NCI-H345 (cell line): ENCODE results near the gene CFAP65.

Experiments
- DNase-seq: peaks from one replicate; lab custom pipeline; 2025; lab: John Stamatoyannopoulos, UW

CFAP65 gene

DNA sequence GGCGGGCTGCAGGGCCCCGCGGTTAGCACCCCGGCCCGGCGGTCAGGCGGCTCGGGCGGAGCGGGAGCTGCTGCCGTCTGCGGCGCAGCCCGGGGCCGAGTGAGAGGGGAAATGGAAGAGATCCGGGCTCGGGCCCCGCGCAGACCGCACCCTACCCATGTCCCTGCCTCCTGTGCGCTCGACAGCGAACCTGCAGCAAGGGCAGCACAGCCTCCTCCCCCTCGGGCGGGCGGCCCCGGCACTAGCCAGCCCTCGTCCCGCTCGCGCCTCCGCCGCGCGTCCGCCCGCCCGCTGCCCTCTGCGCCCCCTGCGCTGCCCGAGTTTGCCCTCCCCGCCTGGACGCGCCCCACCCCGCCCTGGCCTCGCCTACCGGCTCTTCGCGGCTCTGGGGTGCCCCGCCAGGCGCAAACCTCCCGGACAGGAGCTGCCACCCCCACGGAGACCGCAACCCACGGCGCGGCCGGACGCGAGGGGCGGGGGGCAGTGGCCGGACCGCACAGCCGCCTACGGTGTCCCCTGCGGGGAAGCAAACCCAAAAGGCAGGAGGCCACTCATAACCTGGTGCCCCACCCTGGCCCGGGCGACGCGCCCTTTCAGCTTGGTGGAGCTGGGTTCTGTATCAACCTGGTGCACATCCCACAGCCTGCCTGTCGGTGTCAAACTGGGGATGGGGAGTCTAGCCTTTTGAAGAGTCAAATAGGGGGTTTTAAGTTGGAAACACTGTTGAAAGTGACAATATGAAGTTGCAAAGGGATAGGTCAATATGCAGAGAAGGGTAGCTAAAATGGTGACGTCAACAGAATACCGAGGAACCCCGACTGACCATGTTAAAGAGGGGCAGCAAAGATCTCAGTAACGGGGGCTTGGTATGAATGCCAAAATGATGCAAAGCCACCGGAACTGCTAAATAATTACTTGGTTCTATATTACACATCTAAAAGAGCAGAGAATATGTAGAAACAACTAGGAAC lies 19.8 kb upstream of the CFAP65 start, which contains the start of gene IHH:
IHH (minus strand) TSS at position 101 of the 971 bp plus-strand sequence. CDS start 454 bp downstream, outside the sequence.
- DNase-seq = peak; percentile 2

DNA sequence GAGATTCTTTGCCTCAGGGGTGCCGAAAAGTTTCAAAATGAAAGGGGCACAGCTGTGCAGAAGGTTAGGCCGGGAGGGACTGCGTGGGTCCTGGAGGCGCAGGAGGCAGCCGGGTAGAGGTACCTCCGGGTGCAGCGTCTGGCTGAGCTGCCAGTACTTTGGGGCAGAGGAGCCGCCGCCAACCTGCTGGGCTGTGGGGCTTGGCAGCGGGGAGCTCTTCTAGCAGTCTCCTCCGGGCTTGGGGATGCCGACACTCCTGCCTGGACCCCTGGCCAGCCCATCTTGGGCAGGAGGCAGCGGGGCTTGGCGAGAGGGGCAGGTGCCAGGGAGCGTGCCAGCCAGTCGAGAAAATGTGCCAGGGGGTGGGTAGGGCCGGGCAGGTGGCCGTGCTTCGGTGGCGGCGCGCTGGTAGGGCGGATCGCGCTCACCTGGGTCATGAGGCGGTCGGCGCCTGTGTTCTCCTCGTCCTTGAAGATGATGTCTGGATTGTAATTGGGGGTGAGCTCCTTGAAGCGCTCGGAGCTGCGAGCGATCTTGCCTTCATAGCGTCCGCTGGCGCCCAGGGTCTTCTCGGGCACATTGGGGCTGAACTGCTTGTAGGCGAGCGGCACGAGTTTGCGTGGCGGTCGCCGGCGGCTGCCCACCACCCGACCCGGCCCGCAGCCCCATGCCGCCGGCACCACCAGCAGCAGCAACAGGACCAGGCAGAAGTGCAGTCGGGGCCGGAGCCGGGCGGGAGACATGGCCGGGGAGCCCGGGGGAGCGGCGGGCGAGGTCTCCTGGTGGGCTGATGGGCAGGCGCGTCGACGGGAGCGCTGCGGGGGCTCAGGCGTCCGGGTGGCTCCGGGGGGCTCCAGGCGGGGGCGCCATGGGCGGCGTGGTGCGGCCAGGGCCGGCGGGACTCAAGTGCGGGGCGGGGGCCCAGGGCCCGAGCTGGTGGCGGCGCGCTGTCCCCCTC lies 18.7 kb upstream of the CFAP65 start:
- peak; percentile 2 for DNase-seq

DNA sequence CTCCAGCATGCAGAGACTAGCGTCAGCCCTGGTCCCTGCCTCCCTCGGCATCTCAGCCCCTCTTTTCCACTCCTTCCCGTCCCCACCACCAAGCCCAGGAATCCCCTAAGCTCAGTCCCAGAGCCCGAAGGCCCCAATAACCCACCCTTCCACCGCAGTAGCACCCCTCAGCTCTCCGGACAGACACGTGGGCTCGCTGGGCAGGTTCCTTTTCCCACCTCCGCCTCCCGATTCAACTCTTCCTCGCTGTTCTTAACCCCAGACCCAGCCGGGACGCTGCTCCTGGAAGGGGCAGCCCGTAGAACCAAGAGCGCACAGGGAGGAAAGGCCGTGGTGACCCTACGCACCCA lies 18.0 kb upstream of the CFAP65 start:
- no peak for DNase-seq

DNA sequence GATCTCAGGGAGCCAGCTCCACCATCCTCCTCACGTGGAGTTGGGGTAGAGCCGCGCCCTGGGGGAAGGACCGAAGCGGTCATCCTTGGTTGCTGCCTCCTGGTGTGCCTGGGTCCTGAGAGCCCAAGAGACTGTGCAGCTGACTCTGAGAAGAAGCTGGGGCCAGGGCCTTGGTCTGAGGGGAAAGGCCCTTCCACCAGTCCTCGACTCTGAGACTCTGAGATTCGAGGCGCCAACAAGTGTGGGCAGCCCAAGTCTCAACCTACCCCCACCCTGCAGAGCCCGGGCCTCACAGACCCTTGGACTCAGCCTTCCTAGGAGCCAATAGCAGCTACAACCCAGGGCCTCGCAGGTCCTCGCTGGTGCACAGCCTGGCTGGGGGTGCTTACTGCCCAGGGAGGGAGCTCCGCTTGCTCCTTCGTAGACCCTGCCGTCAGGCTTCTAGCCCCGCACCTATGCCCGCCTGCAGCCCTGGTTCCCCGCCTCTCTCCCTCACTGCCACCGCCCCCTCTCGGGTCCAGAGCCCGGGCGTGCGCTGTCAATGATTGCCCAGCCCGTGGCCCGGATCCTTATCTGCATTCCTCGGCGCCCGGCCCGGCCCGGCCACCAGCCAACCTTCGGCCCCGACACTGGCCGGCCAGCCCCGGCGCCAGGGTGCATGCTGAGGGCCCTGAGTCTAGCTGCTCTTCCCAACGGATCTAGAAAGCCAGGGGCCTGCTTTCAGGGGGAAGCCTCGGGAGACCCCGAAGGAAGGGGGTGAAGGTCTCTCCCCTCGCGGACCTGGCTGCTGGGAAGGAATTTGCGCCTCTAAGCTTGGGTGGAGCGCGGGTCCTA lies 17.4 kb upstream of the CFAP65 start:
- peak; percentile 8 for DNase-seq

DNA sequence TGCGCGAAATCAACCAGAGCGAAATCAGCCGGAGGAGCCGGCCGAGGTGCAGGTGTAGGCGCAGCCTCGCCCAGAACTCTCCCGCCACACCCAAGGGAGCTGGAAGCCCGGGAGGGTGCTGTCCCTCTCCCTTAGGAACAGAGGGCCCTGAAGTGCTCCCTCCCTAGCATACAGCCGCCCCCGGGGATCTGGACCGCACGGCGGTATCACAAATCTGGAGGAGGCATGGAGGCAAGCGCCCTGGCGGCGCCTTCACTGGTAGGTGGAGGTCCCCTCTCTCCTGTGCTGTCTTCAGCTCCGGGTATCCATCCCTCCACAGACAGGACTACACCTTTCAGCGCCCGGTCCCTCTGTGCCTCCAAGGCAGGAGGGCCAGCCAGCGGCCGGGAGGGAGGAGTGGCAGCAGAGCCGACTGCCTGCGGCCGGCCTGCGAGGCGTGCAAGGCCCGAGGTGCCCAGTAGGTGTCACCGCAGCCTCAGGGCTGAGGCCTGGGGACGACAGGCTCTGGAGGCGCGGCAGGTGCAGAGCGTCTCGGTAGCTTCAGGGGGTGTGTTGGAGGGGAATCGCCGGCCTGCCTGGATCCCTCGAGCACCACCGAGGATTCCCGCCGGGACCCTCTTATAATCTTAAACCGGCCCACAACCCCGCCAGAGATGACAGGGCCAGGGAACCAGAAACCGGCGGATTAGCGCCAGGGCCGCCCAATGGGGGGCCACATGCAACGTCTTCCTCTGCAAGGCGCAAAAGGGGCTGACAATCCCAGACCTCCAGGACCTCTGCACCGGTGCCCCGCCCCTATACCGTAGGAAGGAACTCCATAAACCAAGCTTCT lies 16.6 kb upstream of the CFAP65 start:
- peak; percentile 77 for DNase-seq

DNA sequence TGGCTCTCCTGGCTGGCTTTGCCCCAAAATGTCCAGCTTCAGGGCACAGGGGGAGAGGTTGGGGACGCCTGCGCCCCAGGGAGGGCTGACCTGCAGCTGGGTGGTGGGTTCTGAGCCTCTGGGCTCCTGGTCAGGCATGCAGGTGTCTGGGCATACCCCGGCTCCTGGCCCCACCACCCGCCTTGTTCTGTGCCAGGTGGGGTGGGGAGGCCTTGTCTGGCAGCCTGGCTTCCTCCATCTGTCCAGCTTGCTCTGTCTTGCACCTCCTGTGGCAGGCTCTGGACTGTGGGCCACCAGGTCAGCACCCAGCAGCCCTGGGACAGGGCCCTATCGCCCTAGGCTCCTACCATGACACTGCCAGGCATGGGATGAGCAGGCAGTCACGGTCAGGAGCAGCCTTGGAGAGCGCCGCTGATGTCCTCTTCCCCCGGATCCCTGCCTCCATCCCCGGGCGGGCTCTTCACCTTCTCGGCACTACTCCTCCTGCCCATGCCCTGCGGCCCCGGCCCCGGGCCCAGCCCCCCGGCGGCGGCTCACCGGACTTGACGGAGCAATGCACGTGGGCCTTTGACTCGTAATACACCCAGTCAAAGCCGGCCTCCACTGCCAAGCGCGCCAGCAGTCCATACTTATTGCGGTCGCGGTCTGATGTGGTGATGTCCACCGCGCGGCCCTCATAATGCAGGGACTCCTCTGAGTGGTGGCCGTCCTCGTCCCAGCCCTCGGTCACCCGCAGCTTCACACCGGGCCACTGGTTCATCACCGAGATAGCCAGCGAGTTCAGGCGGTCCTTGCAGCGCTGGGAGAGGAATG lies 15.8 kb upstream of the CFAP65 start:
- DNase-seq = no peak

DNA sequence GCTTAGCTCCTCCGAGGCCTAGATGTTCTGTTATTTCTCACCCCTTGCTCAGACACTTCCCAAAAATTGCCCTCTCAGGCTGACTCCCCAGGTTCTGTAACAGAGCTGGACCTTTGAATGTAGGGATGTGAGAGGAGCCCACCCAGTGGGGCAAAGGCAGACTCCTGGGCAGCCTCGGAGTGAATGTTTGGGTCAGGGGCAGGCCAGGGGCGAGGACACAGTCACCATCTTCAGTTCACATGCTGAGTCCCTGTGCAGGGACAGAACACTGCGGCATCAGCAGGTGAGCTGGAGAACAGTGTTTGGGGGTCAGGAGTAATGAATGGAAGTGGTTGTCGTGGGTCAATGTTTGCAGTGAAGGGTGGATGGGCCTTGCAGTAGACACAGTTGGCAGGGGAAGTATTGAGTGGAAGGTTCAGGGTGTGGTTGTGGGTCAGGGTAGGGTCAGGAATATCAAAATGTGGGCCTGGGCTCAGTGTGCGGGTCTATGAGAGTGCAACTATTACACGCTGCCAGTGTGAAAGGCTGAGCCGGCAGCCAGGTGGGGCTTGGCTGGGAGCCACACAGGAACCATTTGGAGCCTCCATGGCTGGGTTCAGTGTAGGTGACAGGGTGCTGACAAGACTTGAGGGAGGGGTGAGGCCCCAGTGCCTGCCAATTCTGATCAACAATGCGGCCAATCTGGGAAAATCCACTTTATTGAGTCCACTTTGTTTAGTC lies 15.0 kb upstream of the CFAP65 start:
- DNase-seq = no peak

DNA sequence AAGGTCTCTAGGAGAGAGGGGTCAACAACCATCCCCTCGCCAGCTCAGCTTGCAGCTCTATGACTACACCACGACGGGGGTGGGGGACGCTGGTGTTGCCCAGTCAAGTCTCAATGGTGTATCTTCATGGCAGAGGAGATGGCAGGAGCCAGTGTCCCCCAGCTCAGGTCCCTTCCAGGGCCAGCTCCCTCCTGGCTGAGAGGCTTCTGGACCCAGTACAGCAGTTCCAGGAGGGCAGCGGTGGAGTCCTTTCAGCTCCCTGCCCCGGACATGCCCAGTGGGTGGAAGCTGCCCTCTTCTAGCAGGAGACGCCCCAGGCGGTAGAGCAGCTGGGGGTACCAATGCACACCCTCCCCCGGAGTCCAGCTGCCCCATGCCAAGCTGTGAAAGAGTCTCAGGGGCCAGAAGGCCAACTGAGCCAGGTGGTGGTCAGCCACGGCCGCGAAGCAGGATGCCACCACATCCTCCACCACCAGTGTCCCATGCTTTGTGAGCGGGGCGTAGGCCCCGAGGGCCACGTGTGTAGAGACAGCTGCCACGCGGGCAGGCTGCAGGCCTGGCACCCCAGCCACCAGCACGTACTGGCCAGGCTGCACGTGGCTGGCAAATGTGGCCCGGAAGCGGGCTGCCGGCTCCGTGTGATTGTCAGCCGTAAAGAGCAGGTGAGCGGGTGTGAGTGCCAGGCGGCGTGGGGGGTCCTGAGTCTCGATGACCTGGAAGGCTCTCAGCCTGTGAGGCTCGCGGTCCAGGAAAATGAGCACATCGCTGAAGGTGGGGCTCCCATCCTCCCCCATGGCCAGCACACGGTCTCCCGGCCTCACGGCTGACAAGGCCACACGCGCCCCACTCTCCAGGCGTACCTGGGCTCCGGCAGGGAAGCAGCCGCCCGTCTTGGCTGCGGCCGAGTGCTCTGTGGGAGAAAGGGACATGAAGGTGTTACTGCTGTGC lies 13.9 kb upstream of the CFAP65 start:
- DNase-seq = no peak

DNA sequence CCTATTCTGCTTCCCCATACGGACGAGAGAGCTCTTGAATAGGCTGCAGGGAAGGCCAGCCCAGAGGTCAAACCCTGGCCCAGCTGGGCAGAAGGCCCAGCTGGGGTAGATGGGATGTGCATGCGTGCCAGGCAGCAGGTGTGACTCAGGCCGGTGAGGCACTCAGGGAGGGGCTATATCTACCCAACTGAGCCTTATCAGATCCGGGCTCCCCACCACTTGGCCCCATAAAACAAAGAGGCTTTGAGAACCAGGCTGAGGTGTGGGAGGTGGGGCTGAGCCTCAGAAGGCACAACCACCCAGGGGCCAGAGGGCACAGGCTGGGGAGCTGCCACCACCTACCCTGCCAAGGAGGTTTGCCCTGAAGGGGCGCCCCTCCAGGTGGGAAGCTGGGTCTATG lies 8.0 kb upstream of the CFAP65 start:
- DNase-seq = no peak

DNA sequence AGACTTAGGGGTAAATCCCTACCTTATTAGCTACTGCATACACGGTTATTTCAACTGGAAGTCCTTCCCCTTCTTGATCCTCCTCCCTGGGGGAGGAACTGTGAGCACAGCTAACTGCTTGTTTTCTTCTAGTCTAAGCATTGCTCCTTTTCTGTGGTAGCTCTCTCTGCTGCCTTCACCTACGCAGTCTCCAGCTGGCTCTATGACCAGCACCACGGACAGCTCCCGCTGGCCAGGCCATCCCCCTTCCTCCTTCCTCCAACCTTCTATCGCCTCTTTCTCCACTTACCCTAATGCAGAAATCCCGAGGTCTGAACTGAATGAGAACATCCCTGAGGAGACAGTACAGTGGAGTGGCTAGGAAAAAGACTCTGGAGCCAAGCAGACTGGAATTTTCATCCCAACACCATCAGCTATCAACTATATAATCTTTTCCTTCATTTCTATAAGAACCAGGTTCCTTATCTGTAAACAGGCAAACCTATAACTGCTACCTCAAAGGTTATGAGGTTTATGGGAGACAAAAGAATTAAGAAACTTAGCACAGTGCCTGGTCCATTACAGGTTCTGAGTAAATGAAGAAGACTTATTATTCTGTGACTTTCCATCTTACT lies 4.7 kb upstream of the CFAP65 start:
- DNase-seq = no peak

DNA sequence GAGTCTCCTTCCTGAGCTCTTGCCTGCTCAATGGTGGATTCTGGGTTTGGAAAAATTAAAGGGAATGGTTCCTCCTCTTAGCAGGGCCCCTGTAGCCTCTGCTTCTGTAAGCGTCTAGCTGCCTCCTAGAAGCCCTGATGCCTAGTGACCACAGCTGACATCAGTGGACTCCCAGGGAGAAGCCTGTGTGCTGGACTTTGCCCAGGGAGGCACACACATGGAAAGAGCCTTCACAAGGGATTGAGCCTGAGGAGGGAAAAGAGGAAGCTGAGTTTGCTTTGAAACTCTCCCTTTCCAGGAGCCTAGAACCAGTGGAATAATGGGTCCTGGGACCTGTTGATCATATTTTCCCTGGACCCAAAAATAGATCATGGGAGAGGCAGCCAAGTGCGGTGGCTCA lies 1.4 kb upstream of the CFAP65 start:
- DNase-seq = no peak

DNA sequence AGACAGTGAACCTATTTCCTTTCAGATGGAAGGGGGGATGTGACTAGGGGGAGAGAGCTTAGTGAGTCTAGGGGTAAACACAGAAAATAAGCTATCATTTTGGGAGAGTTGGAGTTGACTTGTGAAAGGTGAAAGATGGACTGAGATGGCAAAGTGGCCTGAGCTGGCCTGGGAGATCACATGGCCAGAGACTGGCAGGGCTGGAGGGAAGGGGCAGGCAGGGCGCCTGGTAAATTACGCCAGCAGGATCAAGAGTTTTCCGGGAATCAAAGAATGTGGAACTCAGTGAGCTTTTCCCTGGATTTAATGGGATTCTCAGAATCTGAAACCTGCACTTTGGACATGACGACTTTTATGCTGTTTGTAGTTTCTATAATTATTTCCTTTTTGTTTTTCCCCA lies 841 bp upstream of the CFAP65 start:
- no peak for DNase-seq

DNA sequence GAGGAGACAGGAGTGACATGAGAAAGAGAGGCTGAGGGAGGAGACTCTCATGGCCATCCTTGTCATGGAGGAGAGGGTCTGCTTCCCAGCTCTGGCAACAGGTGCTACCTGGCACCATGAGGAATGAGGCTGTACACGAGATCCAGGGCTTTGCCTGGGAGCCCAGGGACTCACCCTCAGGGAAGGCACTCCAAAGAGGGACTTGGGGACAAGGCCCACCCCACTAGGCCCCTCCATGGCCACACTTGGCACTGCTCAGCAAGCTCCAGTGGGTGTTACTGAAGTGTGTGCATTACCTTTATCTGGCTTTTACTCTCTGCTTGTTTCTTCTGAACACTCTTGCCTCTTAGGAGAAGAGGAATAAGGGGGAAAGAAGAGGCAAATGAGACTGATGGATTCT lies 2.7 kb downstream of the CFAP65 start:
- no peak for DNase-seq

DNA sequence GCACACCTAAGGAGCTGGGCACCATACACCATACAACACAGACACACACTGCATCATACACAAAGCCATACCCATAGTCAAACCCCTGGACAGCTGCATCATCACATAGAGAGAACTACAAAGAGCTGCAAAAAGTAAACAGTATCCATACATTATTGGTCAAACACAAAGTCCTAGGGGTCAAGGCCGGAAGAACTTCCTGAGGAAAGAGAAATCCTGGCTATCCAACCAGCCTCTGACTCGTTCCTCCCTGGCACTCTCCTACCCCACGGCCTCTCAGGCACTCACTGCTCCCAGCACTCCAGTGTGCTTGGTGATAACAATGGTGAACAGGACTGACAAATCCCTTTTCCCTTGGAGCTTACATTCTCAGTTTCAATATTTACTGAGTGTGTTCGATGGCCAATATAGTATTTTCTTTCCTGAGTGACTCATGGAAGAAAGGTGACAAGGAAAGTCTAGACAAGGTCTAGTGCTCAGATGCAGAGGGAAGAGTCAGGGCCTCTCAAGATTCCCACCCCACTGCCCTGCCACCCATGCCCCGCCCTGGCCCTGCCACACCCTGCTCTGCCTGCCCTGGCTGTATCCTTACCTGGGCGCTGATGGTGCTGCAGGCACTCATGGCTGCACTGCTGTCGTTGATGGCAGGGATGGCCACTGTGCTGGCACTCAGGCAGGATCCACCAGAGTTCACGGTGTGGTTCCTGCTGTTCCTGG lies 3.4 kb downstream of the CFAP65 start:
- no peak for DNase-seq

DNA sequence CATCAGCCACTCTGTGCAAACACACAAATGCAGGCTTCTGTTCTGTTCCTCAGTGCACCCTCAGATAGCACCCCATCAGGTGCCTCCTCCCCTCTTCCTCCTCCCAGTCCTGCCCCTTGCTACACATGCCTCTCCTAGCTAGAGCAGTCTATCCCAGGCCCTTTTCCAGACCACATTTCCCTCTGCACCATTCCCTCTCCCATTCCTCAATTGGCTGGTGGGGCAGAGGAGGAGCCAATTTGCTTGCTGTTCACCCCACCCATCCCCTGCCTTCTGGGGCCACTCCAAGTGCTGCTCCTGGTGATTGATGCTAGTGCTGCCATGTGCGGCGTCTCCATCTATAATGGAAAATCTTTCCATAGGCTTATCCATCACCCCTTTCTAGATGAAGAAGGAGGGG lies 5.4 kb downstream of the CFAP65 start:
- DNase-seq = no peak

DNA sequence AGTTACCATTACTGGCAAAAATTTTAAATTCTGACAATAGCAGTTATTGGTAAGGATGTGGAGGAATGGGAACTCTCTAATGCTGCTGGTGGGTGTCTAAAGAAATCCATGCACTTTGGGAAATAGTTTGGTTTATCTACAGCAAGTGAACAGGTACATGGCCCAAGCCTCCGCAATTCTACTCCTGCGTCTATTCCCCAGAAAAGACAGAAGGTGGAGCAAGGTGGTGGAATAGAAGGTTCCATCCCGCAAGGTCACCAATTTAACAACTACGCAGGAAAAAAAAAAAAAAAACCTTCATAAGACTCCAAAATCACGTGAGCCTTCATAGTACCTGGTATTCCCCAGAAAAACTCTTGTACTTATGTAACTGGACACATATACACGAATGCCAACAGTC lies 6.5 kb downstream of the CFAP65 start:
- DNase-seq = no peak
